ENCODE data around the gene CDRT4.

CDRT4 gene

GRCh38 chr17:15492791-15493692, 25.6 kb upstream of the CDRT4 start:
- DNase-seq, result no peak

- no peak for DNase-seq
Measured at GRCh38 chr17:15492186-15492585, 24.8 kb upstream of the CDRT4 start.

GRCh38 chr17:15490634-15491261, 23.3 kb upstream of the CDRT4 start:
- no peak for DNase-seq

GRCh38 chr17:15488557-15488956, 21.1 kb upstream of the CDRT4 start:
- DNase-seq, result no peak

- DNase-seq, result no peak
Measured at GRCh38 chr17:15485045-15485444, 17.6 kb upstream of the CDRT4 start.

- DNase-seq, result no peak
Measured at GRCh38 chr17:15483431-15483830, 16.0 kb upstream of the CDRT4 start.

GRCh38 chr17:15482476-15482875, 15.1 kb upstream of the CDRT4 start:
- no peak for DNase-seq

- no peak for DNase-seq
Measured at GRCh38 chr17:15481481-15481880, 14.1 kb upstream of the CDRT4 start.

GRCh38 chr17:15480204-15480603, 12.8 kb upstream of the CDRT4 start:
- DNase-seq, result no peak

GRCh38 chr17:15479703-15480102, 12.3 kb upstream of the CDRT4 start:
- no peak for DNase-seq

- no peak for DNase-seq
Measured at GRCh38 chr17:15478845-15479244, 11.4 kb upstream of the CDRT4 start.

GRCh38 chr17:15475631-15476354, 8.4 kb upstream of the CDRT4 start:
- no peak for DNase-seq

GRCh38 chr17:15472891-15473290, 5.5 kb upstream of the CDRT4 start:
- DNase-seq, result no peak

- DNase-seq, result no peak
Measured at GRCh38 chr17:15470536-15470935, 3.1 kb upstream of the CDRT4 start.

- DNase-seq, result no peak
Measured at GRCh38 chr17:15469260-15469659, 1.8 kb upstream of the CDRT4 start.

GRCh38 chr17:15468126-15468525, 705 bp upstream of the CDRT4 start:
- no peak for DNase-seq

GRCh38 chr17:15466131-15466530, 1.3 kb downstream of the CDRT4 start:
- no peak for DNase-seq

- no peak for DNase-seq
Measured at GRCh38 chr17:15465045-15465701, 2.2 kb downstream of the CDRT4 start.

- no peak for DNase-seq
Measured at GRCh38 chr17:15464231-15464985, 3.0 kb downstream of the CDRT4 start.

- DNase-seq, result no peak
Measured at GRCh38 chr17:15462976-15463772, 4.2 kb downstream of the CDRT4 start.

- no peak for DNase-seq
Measured at GRCh38 chr17:15457723-15458094, 9.7 kb downstream of the CDRT4 start.

Data from SIG-M5 (cell line).